DMS114 treated with DMSO at 0.1 percent for 48 hours (cell line): Measurements from ENCODE around the gene AP2A1.

Experiments
- DNase-seq: peaks from one replicate; lab custom pipeline; 2025; ENCODE audit not compliant: unreplicated experiment; lab: John Stamatoyannopoulos, UW

The AP2A1 gene

GRCh38 chr19:49854378-49855263 lies 87.8 kb downstream of the AP2A1 start:
- DNase-seq = no peak

GRCh38 chr19:49855277-49855675 lies 88.5 kb downstream of the AP2A1 start:
- no peak for DNase-seq

DNA sequence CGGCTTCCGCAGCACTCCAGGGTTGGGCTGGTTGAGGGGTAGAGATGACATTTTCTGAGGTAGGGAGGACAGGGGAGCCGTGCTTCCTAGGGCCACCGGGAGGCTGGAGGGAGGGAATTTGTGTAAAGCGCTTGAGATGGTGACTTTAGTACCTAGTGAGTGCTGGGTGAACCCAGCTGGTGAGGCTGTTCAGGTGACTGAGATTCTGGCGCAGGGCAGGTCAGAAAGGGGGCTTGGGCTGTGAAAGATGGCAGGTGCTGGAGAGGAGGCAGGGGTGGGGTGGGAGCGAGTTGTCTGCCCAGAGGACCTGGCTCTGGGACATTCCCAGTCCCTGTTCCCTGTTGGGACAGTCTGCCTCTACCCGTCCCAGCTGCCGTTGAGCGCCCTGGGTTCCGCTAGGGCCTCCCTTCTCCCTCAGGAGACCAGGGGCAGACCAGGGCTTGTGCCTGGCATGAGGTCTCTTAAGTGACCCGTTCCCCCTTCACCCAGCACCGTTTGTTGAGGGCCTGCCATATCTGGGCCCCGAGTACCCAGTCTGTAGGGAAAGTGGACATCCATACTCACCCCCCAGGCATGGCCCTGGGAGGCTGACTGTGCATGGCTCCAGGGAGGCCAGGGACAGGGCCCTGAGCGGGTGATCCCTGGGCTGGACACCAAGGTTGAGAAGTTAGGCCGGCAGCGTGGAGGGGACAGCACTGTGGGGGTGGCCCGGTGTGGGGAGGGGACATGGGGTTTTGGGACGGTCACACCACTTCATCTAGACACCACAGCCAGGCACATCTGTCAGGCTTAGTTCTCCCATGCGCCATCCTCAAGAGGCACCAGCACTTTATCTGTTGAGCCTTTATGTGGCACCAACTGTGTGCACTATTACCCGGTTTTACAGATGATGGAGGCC lies 89.1 kb downstream of the AP2A1 start:
- DNase-seq = no peak

DNA sequence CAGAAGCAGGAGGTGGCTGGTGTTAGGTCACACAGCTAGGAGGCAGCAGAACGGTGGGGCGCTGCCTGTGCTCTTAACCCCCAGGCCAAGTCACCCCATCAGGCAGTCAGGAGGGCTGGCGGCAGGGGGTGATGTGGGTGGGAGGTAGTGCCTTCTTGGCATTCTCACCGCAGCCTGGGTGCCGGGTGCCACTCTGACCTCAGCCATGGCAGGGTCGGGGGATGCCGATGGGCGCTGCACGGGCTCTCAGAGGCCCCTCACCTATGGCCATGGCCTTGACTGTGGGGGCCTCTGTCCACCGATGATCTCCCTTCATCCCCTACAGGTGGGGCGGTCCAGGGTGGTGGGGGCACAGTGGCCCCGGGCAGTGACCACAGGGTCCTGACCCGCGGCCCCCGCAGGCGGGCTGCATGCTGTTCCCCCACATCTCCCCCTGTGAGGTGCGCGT lies 89.8 kb downstream of the AP2A1 start:
- DNase-seq = no peak
